Subcutaneous abdominal adipose tissue (tissue), 5 donors: ENCODE measurements around the gene CETP.
"Not testable (repeated sequence)": the region's sequence is repeated elsewhere in the genome, so short reads cannot be mapped to it uniquely, and the experiment has no call there.

Source experiments
- H3K27ac ChIP-seq: one replicate; pipeline ENCODE4 v1.7.0; 2013; ENCODE audit warnings: low read depth, mild to moderate bottlenecking, inconsistent platforms, low read length, moderate library complexity
- H3K27me3 ChIP-seq, 5 donors: one replicate each; pipeline ENCODE4 v1.7.0; 2013; ENCODE audit warnings: low read length in 5 of 5, inconsistent platforms in 1 of 5; ENCODE audit not compliant: control insufficient read depth in 5 of 5, insufficient read depth in 4 of 5
- H3K36me3 ChIP-seq, 5 donors: one replicate each; pipeline ENCODE4 v1.7.0; 2013; ENCODE audit warnings: low read length in 5 of 5; ENCODE audit not compliant: control insufficient read depth in 5 of 5, insufficient read depth in 5 of 5
- H3K4me1 ChIP-seq, 5 donors: one replicate each; pipeline ENCODE4 v1.7.0; 2013; ENCODE audit warnings: low read length in 5 of 5, mild to moderate bottlenecking in 3 of 5, moderate library complexity in 1 of 5; ENCODE audit not compliant: control insufficient read depth in 5 of 5, insufficient read depth in 5 of 5
- H3K4me3 ChIP-seq, 5 donors: one replicate each; pipeline ENCODE4 v1.7.0; 2013; ENCODE audit warnings: low read length in 5 of 5, low read depth in 1 of 5
- H3K9ac ChIP-seq, 5 donors: one replicate each; pipeline ENCODE4 v1.7.0; 2013; ENCODE audit warnings: low read length in 5 of 5, mild to moderate bottlenecking in 4 of 5, moderate library complexity in 3 of 5
- H3K9me3 ChIP-seq, 5 donors: one replicate each; pipeline ENCODE4 v1.7.0; 2013; ENCODE audit warnings: low read length in 5 of 5; ENCODE audit not compliant: control insufficient read depth in 5 of 5
- donor health status: healthy.
- donor health status: healthy.
- donor health status: healthy.
- donor health status: healthy.
- donor health status: healthy.

Gene CETP

DNA sequence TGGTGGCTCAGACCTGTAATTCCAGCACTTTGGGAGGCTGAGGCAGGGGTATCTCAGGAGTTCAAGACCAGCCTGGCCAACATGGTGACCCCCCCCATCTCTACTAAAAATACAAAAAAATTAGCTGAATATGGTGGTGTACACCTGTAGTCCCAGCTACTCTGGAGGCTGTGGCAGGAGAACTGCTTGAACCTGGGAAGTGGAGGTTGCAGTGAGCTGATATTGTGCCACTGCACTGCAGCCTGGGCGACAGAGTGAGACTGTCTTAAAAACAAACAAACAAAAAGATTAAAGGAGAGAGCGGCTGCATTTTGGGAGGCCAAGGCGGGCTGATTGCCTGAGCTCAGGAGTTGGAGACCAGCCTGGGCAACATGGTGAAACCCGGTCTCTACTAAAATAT is 25.2 kb downstream of the CETP start:
- not testable (repeated sequence) for H3K9me3 ChIP-seq, H3K4me3 ChIP-seq, H3K36me3 ChIP-seq, H3K9ac ChIP-seq, H3K27me3 ChIP-seq
- peak overlapping the region; percentile 75 for H3K27ac ChIP-seq
- peaks cover 6 to 70% (median 51%) of the 10 kb centered on the region in 5 donors for H3K4me1 ChIP-seq

DNA sequence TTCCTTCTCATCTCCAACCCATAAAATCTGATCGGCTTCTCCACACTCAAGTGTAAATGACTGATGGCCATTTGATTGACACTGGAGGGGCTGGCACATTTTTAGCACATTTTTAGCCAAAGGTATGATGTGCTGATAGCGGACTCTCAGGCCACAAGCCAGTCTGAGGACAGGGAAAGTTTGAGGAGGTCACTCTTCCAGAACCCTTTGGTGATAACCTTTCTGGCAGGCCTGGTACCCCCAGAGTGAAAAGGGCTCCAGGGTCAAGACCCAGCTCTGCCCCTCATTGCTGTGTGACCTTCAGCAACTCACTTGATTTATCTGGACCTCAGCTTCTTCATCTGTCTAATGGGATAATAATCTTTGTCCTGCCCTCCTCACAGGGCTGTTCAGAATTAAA is 25.9 kb downstream of the CETP start:
- no peaks in the 10 kb centered on the region for H3K27me3 ChIP-seq
- H3K27ac ChIP-seq, result peak overlapping the region; percentile 90
- H3K36me3 ChIP-seq, result no peaks in the 10 kb centered on the region
- H3K9ac ChIP-seq, result no peak overlapping the region
- no peak overlapping the region for H3K4me3 ChIP-seq
- H3K9me3 ChIP-seq, result no peaks in the 10 kb centered on the region
- H3K4me1 ChIP-seq, result peaks cover 6 to 74% (median 52%) of the 10 kb centered on the region in 5 donors

DNA sequence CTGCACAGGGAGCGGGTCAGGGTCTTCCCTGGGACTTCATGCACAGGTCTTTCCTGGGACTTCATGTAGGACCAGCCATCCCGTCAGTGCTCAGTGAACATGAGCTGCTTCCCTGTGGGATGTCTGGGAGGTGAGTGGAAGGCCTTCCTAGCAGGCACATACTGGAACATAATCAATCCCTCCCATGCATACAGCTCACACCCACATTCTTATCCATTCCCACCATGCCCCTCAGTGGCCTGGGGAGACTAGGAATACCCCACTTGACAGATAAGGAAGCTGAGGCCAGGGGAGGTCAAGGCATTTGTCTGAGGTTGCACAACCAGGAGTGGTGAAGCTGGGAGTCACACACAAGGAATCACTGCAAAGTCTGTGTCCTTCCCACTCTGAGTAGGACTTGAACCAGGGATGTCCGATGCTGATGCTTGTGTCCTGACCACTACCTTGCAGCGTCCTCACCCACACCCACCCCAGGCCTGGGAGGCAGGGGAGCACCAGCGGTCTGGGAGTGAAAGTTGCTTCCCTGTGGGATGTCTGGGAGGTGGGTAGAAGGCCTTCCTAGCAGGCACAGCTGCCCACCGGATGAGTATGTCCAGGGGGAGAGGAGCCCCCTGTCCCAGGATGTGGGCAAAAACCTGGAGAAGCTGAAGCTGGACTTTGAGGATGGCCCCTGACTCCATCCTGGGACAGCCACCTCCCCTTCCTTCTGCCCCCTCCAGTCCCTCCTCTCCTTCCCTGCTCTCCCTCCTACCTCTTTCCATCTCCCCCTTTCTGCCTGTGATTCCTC is 26.6 kb downstream of the CETP start:
- Histone ChIP-seq H3K9me3 (no peaks in the 10 kb centered on the region), H3K27ac (peak overlapping the region; percentile 90), H3K27me3 (no peaks in the 10 kb centered on the region), H3K36me3 (no peaks in the 10 kb centered on the region), H3K4me1 (peaks cover 6 to 75% (median 52%) of the 10 kb centered on the region in 5 donors), H3K4me3 (peak overlapping the region; percentile 71 to 92 (median 88)), H3K9ac (peak overlapping the region; percentile 4 to 94 (median 85))

DNA sequence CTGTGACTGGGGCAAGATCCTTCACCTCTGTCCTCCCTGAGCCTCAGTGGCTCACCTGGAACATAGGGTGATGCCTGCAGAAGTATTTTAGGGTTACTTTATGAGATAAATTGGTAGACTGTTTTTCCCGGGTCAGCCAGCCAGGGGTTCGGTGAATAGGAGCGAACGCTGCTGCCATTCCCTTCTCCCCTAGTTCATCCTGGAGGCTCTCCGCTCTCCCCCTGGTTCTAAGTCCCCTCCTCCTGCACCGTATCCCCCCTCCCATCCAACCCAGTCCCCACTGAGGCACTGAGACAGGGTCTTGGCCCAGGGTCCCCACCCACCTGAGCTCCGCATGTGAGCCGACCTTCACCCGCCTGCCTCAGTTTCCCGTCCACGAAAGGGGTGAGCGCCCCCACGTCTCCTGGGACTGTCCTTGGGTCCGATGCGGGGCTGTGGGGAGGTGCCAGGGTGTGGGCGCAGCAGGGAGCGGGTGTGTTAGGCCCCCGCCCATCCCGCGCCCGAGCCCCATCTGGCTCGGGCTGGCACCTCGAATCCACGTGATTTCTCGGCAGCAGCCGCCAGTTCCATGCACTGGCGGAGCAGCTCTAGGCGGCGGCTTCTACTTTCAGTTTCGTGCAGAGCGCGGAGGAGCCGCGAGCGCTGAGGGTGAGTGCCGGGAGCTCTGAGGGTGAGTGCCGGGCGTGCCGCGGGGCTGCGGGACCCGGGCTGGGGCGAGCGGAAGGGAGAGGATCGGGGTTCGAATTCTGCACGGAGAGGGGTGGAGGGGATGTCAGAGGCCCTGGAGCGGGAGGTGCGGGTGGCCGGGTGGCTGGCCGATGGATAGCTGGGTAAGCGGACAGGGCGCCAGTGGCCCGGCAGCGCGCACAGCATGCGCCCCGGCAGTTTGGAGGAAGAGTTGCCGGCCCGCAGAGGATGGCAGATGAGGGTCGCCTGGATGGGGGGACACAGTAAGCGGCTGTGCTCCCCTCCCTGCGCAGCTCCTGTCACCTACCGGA is 27.5 kb downstream of the CETP start, which contains the start of gene NLRC5:
TSS of gene NLRC5 (plus strand) at position 610 of the 998 bp plus-strand sequence. CDS start 31,156 bp downstream, outside the sequence.
- Histone ChIP-seq H3K27me3 (no peaks in the 10 kb centered on the region), H3K9me3 (no peaks in the 10 kb centered on the region), H3K4me1 (peaks cover 6 to 71% (median 49%) of the 10 kb centered on the region in 5 donors), H3K4me3 (peak within 1 kb of the TSS; percentile 71 to 92 (median 88)), H3K36me3 (no peaks in the 10 kb centered on the region), H3K9ac (peak within 1 kb of the TSS; percentile 4 to 94 (median 85)), H3K27ac (peak within 1 kb of the TSS; percentile 90)

- H3K27ac ChIP-seq, result peak overlapping the region; percentile 90
Measured at GRCh38 chr16:56989988-56990387, 28.2 kb downstream of the CETP start.

DNA sequence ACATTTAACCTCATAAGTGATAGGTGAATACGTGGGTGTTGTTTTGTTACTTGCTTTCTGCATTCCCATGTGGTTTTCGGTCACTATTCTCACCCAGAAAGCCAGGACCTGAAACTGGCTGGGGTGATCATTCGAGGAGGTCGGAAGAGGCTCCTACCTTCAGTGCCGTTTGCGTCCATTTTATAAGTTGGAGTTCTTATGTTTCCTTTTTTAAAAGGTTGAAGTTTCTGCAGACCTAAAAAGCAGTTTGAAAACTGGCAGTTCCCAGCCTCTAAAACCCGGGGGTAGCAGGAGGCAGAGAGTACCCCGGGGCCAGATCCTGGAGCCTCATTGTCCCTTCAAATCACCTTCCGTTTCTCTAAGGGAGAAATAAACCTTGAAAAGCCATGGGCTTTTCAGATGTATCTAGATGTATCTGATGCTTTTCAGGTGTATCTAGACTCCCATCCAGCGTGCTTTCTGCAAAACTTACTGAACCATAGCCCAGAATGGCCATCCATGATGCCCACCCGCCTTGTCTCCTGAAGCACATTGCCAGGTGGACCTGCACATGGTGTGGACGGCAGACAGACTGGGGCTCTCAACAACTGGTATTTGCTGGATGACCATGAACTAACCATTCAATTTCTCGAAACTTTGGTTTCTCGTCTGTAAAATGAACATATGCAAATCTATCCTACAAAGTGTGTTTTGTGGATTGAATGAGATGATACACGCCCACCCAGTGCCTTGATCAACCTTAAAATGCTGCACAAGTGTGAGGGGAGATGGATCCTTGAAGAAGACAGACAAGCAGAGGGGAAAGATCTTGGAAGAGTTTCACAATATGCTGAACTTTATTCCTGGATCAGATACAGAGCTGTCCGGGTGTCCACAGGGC is 28.9 kb downstream of the CETP start:
- Histone ChIP-seq H3K27ac (peak overlapping the region; percentile 90), H3K27me3 (no peaks in the 10 kb centered on the region), H3K9ac (peak overlapping the region in 4 of 5 donors; percentile 83 to 94 (median 89)), H3K9me3 (no peaks in the 10 kb centered on the region), H3K4me3 (peak overlapping the region in 4 of 5 donors; percentile 46 to 92 (median 80)), H3K36me3 (peaks cover 0 to 2% (median 0%) of the 10 kb centered on the region in 5 donors), H3K4me1 (peaks cover 3 to 72% (median 44%) of the 10 kb centered on the region in 5 donors)

More at GRCh38 chr16:56989988-56990387, 28.2 kb downstream of the CETP start:
- Histone ChIP-seq H3K4me1 (peaks cover 6 to 72% (median 49%) of the 10 kb centered on the region in 5 donors), H3K9ac (peak overlapping the region; percentile 0 to 94 (median 85)), H3K4me3 (peak overlapping the region; percentile 46 to 92 (median 88)), H3K9me3 (no peaks in the 10 kb centered on the region), H3K36me3 (no peaks in the 10 kb centered on the region), H3K27me3 (no peaks in the 10 kb centered on the region)

DNA sequence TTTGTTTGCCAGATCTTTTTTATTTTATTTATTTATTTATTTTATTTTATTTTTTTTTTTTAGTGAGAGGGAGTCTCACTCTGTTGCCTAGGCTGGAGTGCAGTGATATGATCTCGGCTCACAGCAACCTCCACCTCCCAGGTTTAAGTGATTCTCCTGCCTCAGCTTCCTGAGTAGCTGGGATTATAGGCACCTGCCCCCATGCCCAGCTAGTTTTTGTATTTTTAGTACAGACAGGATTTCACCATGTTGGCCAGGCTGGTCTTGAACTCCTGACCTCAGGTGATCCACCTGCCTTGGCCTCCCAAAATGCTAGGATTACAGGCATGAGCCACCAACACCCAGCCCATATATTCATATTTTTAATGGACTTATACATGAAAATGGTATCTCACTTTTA is 30.7 kb downstream of the CETP start:
- H3K27ac ChIP-seq, H3K9me3 ChIP-seq, H3K4me3 ChIP-seq, H3K36me3 ChIP-seq, H3K27me3 ChIP-seq: not testable (repeated sequence)
- H3K9ac ChIP-seq, result peak overlapping the region in 1 of 5 donors; percentile 20
- H3K4me1 ChIP-seq, result peaks cover 3 to 62% (median 32%) of the 10 kb centered on the region in 5 donors

GRCh38 chr16:56993204-56993603 is 31.5 kb downstream of the CETP start:
- Histone ChIP-seq H3K36me3 (peaks cover 0 to 3% (median 0%) of the 10 kb centered on the region in 5 donors), H3K9ac (no peak overlapping the region), H3K4me1 (peaks cover 3 to 63% (median 31%) of the 10 kb centered on the region in 5 donors), H3K9me3 (no peaks in the 10 kb centered on the region), H3K4me3 (no peak overlapping the region), H3K27ac (no peak overlapping the region), H3K27me3 (no peaks in the 10 kb centered on the region)

- Histone ChIP-seq H3K9ac (no peak overlapping the region), H3K27me3 (no peaks in the 10 kb centered on the region), H3K4me3 (no peak overlapping the region), H3K36me3 (peaks cover 0 to 3% (median 0%) of the 10 kb centered on the region in 5 donors), H3K9me3 (no peaks in the 10 kb centered on the region), H3K4me1 (peaks cover 0 to 64% (median 27%) of the 10 kb centered on the region in 5 donors), H3K27ac (no peak overlapping the region)
Measured at GRCh38 chr16:56994311-56994710, 32.6 kb downstream of the CETP start.
